ENCODE results near the gene MTG2. TPM values are rescaled to one million over a fixed set of nuclear protein-coding genes. Genes with fewer than 3 reads are reported as not detected.

Gene MTG2
- total RNA-seq, 1 donor from 2014 or later, result 45.4 TPM

DNA sequence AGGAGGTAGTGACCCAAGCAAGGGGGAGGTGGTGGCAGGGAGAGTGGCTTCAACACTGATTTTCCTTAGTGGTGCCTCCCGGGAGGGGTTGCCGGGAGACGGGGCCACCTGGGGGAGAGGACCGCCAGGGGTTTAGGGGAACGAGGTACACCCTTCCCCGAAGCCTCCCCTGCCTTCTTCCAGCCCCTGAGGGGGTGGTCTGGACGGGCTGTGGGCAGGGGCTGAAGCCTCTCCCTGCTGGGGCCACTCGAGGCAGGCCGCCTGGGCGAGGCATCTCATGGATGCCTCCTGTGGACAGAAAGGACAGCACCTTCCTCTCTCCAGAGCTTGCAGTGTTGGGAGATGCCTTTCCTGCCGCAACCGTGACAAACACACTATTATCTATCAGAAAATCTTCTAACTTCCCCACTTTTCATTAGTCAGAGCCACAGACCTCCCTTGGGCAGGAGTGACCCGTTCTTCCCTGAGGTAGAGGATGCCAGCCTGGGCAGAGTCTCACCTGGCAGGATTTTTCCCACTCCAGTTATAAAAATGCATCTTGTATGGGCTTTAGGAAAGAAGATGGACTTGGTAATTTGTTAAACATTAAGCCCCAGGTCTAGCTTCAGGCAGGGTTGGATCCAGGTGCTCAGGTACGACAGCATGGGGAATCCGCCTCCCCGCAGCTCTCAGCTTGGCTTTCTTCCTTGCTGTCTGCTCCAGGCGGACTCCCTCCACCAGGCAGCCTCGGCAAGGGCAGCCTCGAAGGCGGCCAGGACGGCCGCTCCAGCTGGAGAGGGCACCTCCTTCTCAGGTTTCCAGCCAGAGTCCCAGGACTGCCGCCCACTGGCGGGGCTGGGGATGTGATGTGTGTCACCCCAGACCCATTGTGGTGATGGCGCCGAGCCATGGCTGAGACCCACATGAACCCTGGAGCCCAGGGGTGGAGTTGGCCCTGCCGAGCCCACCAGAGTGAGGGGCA is 26.2 kb downstream of the MTG2 start:
- Mint-ChIP-seq H3K27ac (no peak overlapping the region), H3K36me3 (ENCODE audit: low read depth) (no peaks in the 10 kb centered on the region), H3K4me1 (ENCODE audit: low read depth) (no peaks in the 10 kb centered on the region), H3K4me3 (no peak overlapping the region), H3K9me3 (no peaks in the 10 kb centered on the region), H3K27me3 (ENCODE audit: insufficient read depth) (peaks cover 3% of the 10 kb centered on the region)
- no peak for DNase-seq (ENCODE audit: low spot score)
- intact Hi-C loops (cut with micrococcal nuclease), result no loop called here

DNA sequence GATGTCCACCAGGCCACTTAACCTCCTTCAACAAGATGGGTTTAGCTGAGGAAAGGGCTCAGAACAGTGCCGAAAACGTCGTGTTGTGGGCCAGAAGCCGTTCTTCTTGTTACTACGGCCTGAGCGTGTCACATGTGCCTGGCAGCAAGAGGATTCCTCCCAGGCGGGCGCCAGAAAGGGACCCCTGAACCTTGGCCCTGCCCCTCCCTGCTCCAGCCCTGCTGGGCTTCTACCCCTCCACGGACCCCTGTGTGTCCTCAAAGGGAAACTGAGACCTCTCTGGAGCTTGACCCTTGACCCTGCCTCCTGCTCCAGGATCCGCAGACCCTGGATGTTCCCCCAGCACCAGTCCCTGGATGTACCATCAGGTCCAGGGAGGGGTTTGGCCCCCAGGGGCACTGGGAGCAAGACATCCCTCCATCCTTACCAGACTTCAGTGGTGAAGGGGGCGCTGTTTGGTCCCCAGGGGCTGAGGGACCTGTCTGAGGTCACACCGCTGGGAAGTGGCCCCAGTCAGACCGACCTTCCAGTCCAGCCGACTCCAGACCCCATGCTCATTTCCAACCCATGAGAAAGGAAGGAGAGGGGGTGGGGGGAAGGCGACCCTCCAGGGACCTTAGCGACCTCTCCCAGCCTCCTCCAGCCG is 27.1 kb downstream of the MTG2 start:
- no peak for DNase-seq (ENCODE audit: low spot score)
- no peaks in the 10 kb centered on the region for H3K4me1 Mint-ChIP-seq (ENCODE audit: low read depth)
- no peaks in the 10 kb centered on the region for H3K9me3 Mint-ChIP-seq
- intact Hi-C loops (cut with micrococcal nuclease), result no loop called here
- no peak overlapping the region for H3K27ac Mint-ChIP-seq
- no peak overlapping the region for H3K4me3 Mint-ChIP-seq
- H3K27me3 Mint-ChIP-seq (ENCODE audit: insufficient read depth), result peaks cover 3% of the 10 kb centered on the region
- H3K36me3 Mint-ChIP-seq (ENCODE audit: low read depth), result no peaks in the 10 kb centered on the region

DNA sequence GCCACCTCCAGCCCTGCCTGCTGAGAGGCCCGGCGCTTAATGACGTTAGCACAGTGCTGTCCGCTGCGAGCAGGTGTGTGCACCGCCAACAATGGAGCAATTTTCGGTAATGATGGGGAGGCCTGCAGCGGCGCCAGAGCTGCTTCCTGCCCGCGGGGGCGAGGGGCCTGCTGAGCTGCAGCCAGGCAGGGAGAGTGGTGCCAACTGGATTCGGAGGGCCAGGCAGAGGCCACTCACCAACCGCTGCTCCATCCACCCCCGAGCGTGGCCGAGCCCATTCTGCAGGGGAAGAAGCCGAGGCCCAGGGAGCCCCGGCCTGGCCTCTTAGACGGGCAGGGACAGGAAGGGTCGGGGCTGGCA is 27.6 kb downstream of the MTG2 start:
- H3K9me3 Mint-ChIP-seq, result no peaks in the 10 kb centered on the region
- H3K27ac Mint-ChIP-seq, result no peak overlapping the region
- intact Hi-C loops (cut with micrococcal nuclease), result no loop called here
- no peak overlapping the region for H3K4me3 Mint-ChIP-seq
- H3K27me3 Mint-ChIP-seq (ENCODE audit: insufficient read depth), result peaks cover 4% of the 10 kb centered on the region
- no peak for DNase-seq (ENCODE audit: low spot score)
- no peaks in the 10 kb centered on the region for H3K4me1 Mint-ChIP-seq (ENCODE audit: low read depth)
- no peaks in the 10 kb centered on the region for H3K36me3 Mint-ChIP-seq (ENCODE audit: low read depth)

DNA sequence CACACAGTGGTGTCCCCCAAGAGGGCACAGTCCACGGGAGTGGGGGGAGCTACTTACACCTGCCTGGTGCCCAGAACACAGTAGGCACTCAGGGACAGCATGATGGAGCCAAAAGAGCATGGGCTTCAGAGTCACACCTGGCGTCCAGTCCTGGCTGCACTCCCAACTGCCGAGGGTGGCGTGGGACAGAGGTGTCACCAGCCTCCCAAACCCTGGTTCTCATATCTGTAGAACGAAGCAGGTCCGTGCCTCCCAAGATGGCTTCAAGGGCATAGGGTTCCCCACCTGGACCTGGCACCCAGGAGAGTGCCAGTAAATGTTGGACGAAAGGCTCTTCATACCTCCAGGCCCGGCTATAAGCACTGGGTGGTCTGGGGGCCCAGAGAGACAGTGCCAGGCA is 28.4 kb downstream of the MTG2 start:
- no peaks in the 10 kb centered on the region for H3K9me3 Mint-ChIP-seq
- H3K4me1 Mint-ChIP-seq (ENCODE audit: low read depth), result no peaks in the 10 kb centered on the region
- H3K27ac Mint-ChIP-seq, result no peak overlapping the region
- DNase-seq (ENCODE audit: low spot score), result no peak
- peaks cover 4% of the 10 kb centered on the region for H3K27me3 Mint-ChIP-seq (ENCODE audit: insufficient read depth)
- H3K36me3 Mint-ChIP-seq (ENCODE audit: low read depth), result no peaks in the 10 kb centered on the region
- no peak overlapping the region for H3K4me3 Mint-ChIP-seq
- intact Hi-C loops (cut with micrococcal nuclease), result no loop called here

DNA sequence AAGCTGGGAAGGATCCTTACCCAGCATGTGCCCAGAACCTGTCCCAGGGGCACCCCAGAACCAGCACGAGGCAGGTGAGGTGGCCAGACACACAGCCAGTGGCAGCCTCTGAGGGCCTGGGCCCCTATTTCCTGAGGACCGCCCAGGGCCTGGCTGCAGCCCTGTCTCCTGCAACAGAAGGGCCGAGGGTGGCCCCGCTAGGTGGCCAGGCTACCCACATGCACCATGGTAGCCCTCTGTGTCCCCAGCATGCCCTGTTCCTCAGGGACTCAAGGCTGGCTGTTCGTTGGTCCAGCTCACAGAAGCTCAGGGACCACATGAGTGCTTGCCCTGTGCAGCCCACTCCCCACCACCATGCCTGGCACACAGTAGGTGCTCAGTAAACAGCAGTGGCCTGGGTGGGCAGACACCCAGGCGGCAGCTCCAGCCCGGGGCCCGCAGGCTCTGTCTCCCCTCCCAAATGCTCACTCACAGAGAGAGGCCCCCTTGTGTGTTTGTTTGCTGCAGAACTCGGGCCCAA is 29.0 kb downstream of the MTG2 start:
- intact Hi-C loops (cut with micrococcal nuclease), result no loop called here
- H3K36me3 Mint-ChIP-seq (ENCODE audit: low read depth), result no peaks in the 10 kb centered on the region
- no peak overlapping the region for H3K4me3 Mint-ChIP-seq
- no peak for DNase-seq (ENCODE audit: low spot score)
- no peaks in the 10 kb centered on the region for H3K4me1 Mint-ChIP-seq (ENCODE audit: low read depth)
- H3K27ac Mint-ChIP-seq, result no peak overlapping the region
- no peaks in the 10 kb centered on the region for H3K9me3 Mint-ChIP-seq
- H3K27me3 Mint-ChIP-seq (ENCODE audit: insufficient read depth), result peaks cover 4% of the 10 kb centered on the region

DNA sequence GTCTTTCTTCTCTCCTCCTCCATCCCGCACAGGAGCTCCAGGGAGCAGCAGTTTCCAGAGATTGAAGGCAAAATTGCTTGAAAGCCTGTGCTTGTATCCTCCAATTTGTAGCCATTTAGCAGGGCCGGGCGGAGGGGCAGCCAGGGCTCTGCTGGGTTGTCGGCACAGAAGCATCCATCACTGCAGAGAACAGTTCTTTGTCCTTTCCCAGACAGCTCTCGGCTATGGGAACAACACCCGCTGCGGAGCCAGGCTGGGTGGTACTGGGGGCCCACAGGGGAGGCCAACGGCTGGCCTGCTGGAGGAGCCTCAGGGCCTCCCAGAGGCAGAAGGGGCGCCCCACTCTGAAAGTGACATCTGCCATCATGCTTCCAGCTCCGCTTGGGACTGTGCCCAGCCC is 29.5 kb downstream of the MTG2 start:
- H3K27ac Mint-ChIP-seq, result no peak overlapping the region
- H3K27me3 Mint-ChIP-seq (ENCODE audit: insufficient read depth), result peaks cover 6% of the 10 kb centered on the region
- no peaks in the 10 kb centered on the region for H3K9me3 Mint-ChIP-seq
- intact Hi-C loops (cut with micrococcal nuclease), result no loop called here
- DNase-seq (ENCODE audit: low spot score), result no peak
- H3K4me1 Mint-ChIP-seq (ENCODE audit: low read depth), result no peaks in the 10 kb centered on the region
- H3K4me3 Mint-ChIP-seq, result no peak overlapping the region
- H3K36me3 Mint-ChIP-seq (ENCODE audit: low read depth), result no peaks in the 10 kb centered on the region

DNA sequence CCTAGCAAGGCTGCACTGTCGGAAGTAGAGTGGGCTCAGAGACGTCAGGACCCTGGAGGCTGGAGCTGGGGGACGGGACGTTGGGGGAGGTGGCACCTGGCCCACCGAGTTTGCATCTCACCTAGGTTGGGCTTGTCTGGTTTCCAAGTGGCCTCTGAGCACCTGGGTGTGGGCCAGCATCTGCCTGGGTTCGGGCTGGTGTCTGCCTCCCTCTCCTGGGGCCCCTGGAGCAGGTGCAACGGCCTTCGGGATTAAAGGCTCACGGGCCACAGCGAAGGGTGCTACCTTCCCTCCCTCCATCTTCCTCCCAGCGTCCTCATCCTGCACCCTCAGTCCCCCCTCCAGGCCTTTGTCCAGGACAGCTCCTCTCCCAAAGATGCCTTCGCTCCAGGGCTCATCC is 31.2 kb downstream of the MTG2 start:
- no peak for DNase-seq (ENCODE audit: low spot score)
- H3K9me3 Mint-ChIP-seq, result no peaks in the 10 kb centered on the region
- H3K4me3 Mint-ChIP-seq, result no peak overlapping the region
- peaks cover 10% of the 10 kb centered on the region for H3K27me3 Mint-ChIP-seq (ENCODE audit: insufficient read depth)
- H3K4me1 Mint-ChIP-seq (ENCODE audit: low read depth), result no peaks in the 10 kb centered on the region
- H3K36me3 Mint-ChIP-seq (ENCODE audit: low read depth), result no peaks in the 10 kb centered on the region
- intact Hi-C loops (cut with micrococcal nuclease), result no loop called here
- H3K27ac Mint-ChIP-seq, result no peak overlapping the region

DNA sequence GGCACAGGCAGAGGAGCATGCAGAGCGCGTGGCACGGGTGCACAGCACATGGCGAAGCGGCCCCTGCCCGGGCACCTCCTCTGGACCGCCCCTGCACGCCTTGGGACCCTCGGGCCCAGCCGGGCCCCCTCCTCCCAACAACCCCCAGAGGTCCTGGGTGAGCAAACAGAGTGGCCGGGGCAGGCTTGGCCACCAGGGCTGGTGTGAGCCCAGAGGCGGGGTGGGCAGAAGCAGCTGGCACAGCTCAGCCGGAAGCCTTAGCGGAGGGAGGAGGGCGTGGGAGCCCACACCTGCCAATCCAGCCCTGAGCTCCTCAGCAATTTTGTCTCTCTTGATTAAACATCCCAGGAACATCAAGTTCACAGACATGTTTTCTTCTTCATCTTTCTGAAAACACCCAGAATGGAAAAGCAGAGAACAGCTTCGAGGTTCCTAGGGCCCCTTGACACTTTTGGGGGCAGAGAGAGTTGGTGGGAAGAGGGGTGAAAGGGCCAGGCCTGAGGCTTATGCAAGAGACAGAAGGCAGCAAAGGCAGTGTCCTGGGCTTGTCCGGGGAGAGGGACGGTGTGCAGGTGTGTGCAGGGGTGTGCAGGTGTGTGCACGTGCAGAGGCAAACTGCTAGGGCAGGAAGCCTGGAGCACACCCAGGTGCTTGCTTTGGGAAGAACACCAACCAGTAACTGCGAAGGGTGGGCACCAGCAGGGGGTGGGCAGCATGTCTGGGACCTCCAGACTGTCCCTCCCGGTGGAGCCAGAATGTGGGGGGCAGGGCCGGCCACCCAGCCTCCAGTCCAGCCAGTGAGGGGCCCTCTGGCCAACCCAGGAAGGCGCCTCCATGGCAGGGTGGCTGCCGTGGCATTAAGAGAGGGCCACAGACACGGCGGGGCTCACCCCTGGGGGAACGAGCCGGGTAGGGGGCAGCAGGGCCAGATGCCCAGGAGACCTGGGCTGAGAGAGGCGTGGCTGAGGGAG is 32.5 kb downstream of the MTG2 start:
- no peak for DNase-seq (ENCODE audit: low spot score)
- intact Hi-C loops (cut with micrococcal nuclease), result no loop called here
- Mint-ChIP-seq H3K36me3 (ENCODE audit: low read depth) (no peaks in the 10 kb centered on the region), H3K4me3 (no peak overlapping the region), H3K27ac (no peak overlapping the region), H3K4me1 (ENCODE audit: low read depth) (no peaks in the 10 kb centered on the region), H3K27me3 (ENCODE audit: insufficient read depth) (peaks cover 13% of the 10 kb centered on the region), H3K9me3 (no peaks in the 10 kb centered on the region)

DNA sequence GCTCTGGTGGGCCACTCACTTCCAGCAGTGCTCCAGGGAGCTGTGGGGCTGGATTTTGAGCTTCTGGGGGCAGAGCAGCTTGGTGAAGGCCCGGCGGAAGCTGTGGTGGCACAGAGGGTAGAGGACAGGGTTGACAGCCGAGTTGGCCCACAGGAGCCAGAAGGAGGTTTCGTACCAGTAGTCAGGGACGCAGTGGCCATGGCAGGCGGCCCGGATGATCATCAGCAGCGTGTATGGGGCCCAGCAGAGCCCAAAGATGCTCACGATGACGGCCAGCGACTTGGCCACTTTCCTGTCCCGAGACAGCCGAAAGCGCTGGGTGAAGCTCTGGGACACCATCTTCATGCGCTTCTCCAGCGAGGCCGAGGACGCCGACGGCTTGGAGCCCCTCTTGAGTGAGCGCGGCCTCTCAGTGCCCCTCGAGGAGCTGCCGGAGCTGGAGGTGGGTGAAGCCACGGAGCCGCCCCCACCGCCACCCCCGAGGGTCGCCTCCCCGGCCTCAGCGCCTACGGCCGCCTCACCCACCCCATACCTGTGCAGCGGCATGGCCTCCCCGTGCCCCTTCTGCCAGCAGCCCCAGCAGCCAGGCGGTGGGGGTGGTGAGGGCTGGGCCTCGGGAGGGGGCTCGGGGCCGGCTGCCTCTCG is 33.3 kb downstream of the MTG2 start:
- intact Hi-C loops (cut with micrococcal nuclease), result no loop called here
- no peak overlapping the region for H3K4me3 Mint-ChIP-seq
- no peaks in the 10 kb centered on the region for H3K9me3 Mint-ChIP-seq
- H3K27ac Mint-ChIP-seq, result no peak overlapping the region
- no peaks in the 10 kb centered on the region for H3K36me3 Mint-ChIP-seq (ENCODE audit: low read depth)
- DNase-seq (ENCODE audit: low spot score), result no peak
- H3K27me3 Mint-ChIP-seq (ENCODE audit: insufficient read depth), result peaks cover 17% of the 10 kb centered on the region
- no peaks in the 10 kb centered on the region for H3K4me1 Mint-ChIP-seq (ENCODE audit: low read depth)

DNA sequence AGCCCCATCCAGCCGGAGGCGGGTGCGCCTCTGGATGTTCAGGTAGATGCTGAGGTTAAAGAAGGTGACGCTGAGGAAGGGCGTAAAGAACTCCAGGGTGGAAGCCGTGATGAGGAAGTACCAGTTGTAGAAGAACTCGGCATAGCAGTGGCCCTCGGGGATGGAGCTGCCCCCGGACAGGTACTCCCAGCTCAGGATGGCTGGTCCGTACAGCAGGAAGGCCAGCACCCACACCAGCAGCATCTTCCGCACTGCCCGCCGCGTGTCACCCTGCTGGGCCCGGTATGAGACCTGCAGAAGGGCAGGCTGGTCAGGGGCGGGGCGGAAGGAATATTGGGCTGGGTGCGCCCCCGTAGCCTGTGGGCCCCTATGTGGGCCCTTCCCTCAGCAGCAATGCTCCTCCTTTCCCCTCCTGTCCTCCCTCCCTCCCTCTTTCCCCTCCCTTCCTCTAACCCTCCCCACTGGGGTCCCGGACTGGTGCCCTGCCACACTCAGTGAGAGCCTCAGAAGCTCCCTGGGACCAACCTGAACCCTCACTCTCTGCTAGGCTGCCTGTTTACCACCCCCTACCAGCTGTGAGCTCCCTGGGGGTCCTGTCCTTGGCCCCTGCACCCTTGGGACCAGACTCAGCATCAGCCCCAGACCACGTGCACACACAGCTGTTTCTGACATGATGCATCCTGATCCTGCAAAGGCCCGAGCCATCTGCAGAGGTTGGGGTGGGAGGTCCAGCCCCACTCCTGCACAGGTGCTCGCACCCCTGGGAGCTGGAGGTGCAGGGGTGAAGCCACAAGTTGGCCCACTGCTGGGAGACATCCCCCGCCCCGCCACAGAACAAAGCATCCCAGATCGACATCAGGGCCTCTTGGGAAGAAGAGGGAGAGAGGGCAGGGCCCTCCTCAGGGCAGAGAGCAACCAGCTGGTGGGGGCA is 34.1 kb downstream of the MTG2 start:
- H3K27me3 Mint-ChIP-seq (ENCODE audit: insufficient read depth), result peaks cover 23% of the 10 kb centered on the region
- intact Hi-C loops (cut with micrococcal nuclease), result no loop called here
- no peaks in the 10 kb centered on the region for H3K36me3 Mint-ChIP-seq (ENCODE audit: low read depth)
- no peak for DNase-seq (ENCODE audit: low spot score)
- no peak overlapping the region for H3K27ac Mint-ChIP-seq
- no peaks in the 10 kb centered on the region for H3K4me1 Mint-ChIP-seq (ENCODE audit: low read depth)
- H3K4me3 Mint-ChIP-seq, result no peak overlapping the region
- no peaks in the 10 kb centered on the region for H3K9me3 Mint-ChIP-seq

DNA sequence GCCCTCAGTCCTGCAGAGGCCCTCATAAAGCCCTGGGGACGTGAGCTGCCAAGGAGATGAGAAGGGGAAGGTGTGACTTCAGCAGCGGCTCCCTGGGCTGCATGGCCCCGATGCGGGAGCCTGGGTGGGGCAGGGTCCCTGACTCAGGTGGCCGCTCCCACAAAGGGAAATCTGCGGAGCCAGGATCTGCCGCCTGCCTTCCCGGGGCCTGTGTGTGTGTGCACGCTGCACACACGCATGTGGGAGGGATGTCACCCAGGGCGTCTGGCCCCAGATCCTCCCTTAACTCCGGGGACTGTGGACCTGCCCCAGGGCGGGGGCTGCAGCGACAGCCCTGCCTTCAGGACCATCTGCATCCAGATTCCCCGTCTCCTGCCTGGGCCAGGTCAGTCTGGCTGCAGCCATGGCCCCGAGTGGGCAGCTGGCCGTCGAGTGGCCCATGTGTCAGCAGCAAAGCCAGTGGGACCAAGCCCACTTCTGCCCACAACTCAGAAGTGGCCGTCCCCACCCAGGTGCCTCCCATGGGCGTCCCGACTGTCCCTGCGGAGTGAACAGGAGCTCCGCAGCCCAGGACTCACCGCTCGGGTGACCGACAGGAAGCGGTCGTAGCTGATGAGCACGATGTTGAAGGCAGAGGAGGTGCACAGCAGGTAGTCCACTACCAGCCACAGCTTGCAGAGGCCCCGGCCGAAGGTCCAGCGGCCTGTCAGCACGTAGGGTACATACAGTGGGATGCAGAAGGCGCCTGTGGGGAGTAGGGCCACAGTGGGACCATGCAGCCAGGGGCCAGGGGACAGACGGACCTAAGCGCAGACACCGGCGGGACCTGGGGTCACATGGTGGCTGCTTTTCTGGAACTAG is 35.3 kb downstream of the MTG2 start:
- no peaks in the 10 kb centered on the region for H3K36me3 Mint-ChIP-seq (ENCODE audit: low read depth)
- DNase-seq (ENCODE audit: low spot score), result no peak
- no peak overlapping the region for H3K4me3 Mint-ChIP-seq
- no peaks in the 10 kb centered on the region for H3K9me3 Mint-ChIP-seq
- intact Hi-C loops (cut with micrococcal nuclease), result no loop called here
- no peak overlapping the region for H3K27ac Mint-ChIP-seq
- H3K4me1 Mint-ChIP-seq (ENCODE audit: low read depth), result no peaks in the 10 kb centered on the region
- H3K27me3 Mint-ChIP-seq (ENCODE audit: insufficient read depth), result peaks cover 23% of the 10 kb centered on the region
